GM23338 (cell line): Measurements from ENCODE around the gene EARS2.

Source experiments
- EZH2 ChIP-seq: fragments of 200-600 bp; sonication (generic); IDR thresholded peaks from one replicate; pipeline ENCODE4 v1.8.0; 2017; ENCODE audit warnings: antibody characterized with exemption, mild to moderate bottlenecking, low read depth; ENCODE audit not compliant: unreplicated experiment
- TF ChIP-seq, protein P1 (sequence below), 2 experiments: fragments of 200-600 bp in 1 of 2; sonication (generic) in 1 of 2; conservative IDR thresholded peaks; 2 replicates each; pipeline versions ENCODE4 v1.5.1 to v1.6.1; 2016 to 2017; ENCODE audit warnings: antibody characterized with exemption in 2 of 2, low read depth in 2 of 2, mild to moderate bottlenecking in 2 of 2, moderate library complexity in 1 of 2

DNA sequence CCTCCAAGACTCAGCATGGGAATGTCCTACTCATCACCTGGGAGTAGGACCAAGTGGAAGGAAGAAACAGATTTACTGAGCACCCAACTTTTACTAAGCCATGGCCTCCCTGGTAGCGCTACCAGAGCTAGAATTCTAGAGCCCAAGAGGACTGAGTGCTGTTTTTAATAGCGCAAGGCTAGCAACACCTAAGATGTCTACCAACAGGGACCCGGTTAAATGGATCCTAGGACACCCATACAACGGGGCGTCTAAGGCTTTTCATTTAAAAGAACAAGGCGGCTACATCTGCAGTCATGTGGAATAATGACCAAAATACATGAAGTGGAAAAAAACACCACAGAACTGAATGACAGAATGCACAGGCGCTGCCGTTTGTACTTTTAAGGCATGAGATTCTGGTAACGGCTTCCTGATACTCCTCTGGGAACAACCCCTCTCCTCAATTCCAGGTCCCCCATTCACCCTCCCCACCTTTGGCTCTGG is 51.9 kb downstream of the EARS2 start:
- no peak for TF ChIP-seq EZH2
- TF ChIP-seq, protein P1, sequence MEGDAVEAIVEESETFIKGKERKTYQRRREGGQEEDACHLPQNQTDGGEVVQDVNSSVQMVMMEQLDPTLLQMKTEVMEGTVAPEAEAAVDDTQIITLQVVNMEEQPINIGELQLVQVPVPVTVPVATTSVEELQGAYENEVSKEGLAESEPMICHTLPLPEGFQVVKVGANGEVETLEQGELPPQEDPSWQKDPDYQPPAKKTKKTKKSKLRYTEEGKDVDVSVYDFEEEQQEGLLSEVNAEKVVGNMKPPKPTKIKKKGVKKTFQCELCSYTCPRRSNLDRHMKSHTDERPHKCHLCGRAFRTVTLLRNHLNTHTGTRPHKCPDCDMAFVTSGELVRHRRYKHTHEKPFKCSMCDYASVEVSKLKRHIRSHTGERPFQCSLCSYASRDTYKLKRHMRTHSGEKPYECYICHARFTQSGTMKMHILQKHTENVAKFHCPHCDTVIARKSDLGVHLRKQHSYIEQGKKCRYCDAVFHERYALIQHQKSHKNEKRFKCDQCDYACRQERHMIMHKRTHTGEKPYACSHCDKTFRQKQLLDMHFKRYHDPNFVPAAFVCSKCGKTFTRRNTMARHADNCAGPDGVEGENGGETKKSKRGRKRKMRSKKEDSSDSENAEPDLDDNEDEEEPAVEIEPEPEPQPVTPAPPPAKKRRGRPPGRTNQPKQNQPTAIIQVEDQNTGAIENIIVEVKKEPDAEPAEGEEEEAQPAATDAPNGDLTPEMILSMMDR (conservative IDR thresholded peaks at IDR 0.05; ENCODE audit: low read depth in 2 of 2): no peak
